Common myeloid progenitor, CD34-positive (primary cell): Measurements from ENCODE around the gene ATP5F1C.

Source experiments
- CTCF ChIA-PET: fragments of 350-600 bp; sonication (Branson Sonifier 250); formaldehyde crosslinking; loops from one replicate; lab custom pipeline; 2021; ENCODE audit warnings: antibody characterized with exemption; lab: Charles Lee
- POLR2A ChIA-PET: fragments of 350-600 bp; sonication (Branson Sonifier 250); formaldehyde crosslinking; loops from one replicate; lab custom pipeline; 2021; ENCODE audit warnings: antibody characterized with exemption; lab: Charles Lee
- DNase-seq, 3 donors: peaks; one replicate each; pipeline versions ENCODE4 v3.0.0 to v3.0.0-alpha.2; 2013
- H3K27ac ChIP-seq, 2 experiments: 1 replicate in 1 of 2; 2 replicates in 1 of 2; pipeline ENCODE4 v1.7.0; 2013; ENCODE audit warnings: inconsistent platforms in 2 of 2, low read length in 2 of 2, mild to moderate bottlenecking in 2 of 2, low read depth in 1 of 2, moderate library complexity in 1 of 2; ENCODE audit not compliant: severe bottlenecking in 2 of 2, insufficient read depth in 1 of 2, poor library complexity in 1 of 2
- H3K27me3 ChIP-seq, 5 experiments: replicated peaks in 2 of 5; 1 replicate in 3 of 5; 2 replicates in 2 of 5; pipeline versions ENCODE4 v1.6.1 to v1.7.0; 2013; ENCODE audit warnings: low read length in 4 of 5, mild to moderate bottlenecking in 2 of 5, moderate library complexity in 2 of 5, inconsistent platforms in 1 of 5; ENCODE audit not compliant: insufficient read depth in 5 of 5, control insufficient read depth in 4 of 5
- H3K36me3 ChIP-seq, 4 experiments: 1 replicate in 2 of 4; 2 replicates in 2 of 4; pipeline versions ENCODE4 v1.6.1 to v1.7.0; 2013; ENCODE audit warnings: low read length in 3 of 4, control low read depth in 1 of 4, mild to moderate bottlenecking in 1 of 4; ENCODE audit not compliant: control insufficient read depth in 4 of 4, insufficient read depth in 4 of 4
- H3K4me1 ChIP-seq, 4 experiments: 1 replicate in 3 of 4; 2 replicates in 1 of 4; pipeline versions ENCODE4 v1.6.1 to v1.7.1; 2013; ENCODE audit warnings: low read length in 3 of 4, mild to moderate bottlenecking in 3 of 4, control low read depth in 1 of 4, inconsistent platforms in 1 of 4, moderate library complexity in 1 of 4; ENCODE audit not compliant: control insufficient read depth in 4 of 4, insufficient read depth in 4 of 4; ENCODE audit errors: control extremely low read depth in 1 of 4
- H3K4me3 ChIP-seq, 7 experiments: 1 replicate in 4 of 7; 2 replicates in 3 of 7; pipeline versions ENCODE4 v1.5.1 to v1.7.0; 2013; ENCODE audit warnings: mild to moderate bottlenecking in 7 of 7, low read length in 6 of 7, moderate library complexity in 6 of 7, inconsistent platforms in 2 of 7, low read depth in 2 of 7, control low read depth in 1 of 7; ENCODE audit not compliant: insufficient read depth in 4 of 7, control insufficient read depth in 1 of 7; ENCODE audit errors: extremely low read depth in 1 of 7
- H3K9me3 ChIP-seq, 5 experiments: 1 replicate in 4 of 5; 2 replicates in 1 of 5; pipeline versions ENCODE4 v1.6.1 to v1.7.1; 2013; ENCODE audit warnings: low read length in 4 of 5, mild to moderate bottlenecking in 2 of 5, inconsistent platforms in 1 of 5, low read depth in 1 of 5, moderate library complexity in 1 of 5; ENCODE audit not compliant: control insufficient read depth in 4 of 5, insufficient read depth in 2 of 5; ENCODE audit errors: control extremely low read depth in 1 of 5
- whole genome bisulfite sequencing: methylation state at CpG from one replicate; pipeline ENCODE4 v1.1.5; 2013; ENCODE audit not compliant: insufficient coverage; 5-methylcytosine and 5-hydroxymethylcytosine counted together

Gene ATP5F1C

DNA sequence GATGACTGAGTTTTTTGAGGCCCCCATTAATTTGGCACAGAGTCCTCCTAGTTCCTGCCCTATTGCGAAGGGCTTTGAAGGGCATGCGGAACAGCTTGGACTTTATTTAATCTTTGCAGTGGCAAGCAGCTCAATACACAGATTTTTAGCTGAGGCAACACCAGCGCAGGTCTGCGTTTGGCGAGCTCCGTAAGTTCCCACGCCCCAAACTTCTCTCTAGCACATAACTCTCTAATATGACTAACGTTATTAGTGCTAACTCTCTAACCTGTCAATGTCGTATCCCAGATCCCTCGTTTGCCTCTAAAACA is 30.0 kb downstream of the ATP5F1C start:
- 4% methylated on average over 3 of the region's 10 CpGs for WGBS
- H3K27ac ChIP-seq, result peak overlapping the region in 1 of 2 experiments; percentile 28
- peaks cover 0 to 6% (median 5%) of the 10 kb centered on the region in 4 experiments for H3K36me3 ChIP-seq
- H3K4me1 ChIP-seq, result peaks cover 5 to 26% (median 15%) of the 10 kb centered on the region in 4 experiments
- no peaks in the 10 kb centered on the region for H3K27me3 ChIP-seq
- POLR2A ChIA-PET, result interaction anchor here (1.6 kb wide), 1 partner anchor 30 kb away, joined by 17 read pairs; the partner anchor contains the start of genes ATP5F1C and KIN
- no peaks in the 10 kb centered on the region for H3K9me3 ChIP-seq
- CTCF ChIA-PET, result interaction anchor here (0.6 to 4.0 kb wide), 5 partner anchors 17 to 62 kb away, joined by 3 to 24 read pairs (median 4); partner anchors contain the start of genes ATP5F1C and KIN
- peak overlapping the region; percentile 91 to 100 (median 96) for H3K4me3 ChIP-seq
- DNase-seq, result no peak

GRCh38 chr10:7818295-7819120 is 30.5 kb downstream of the ATP5F1C start, which contains the start of gene TAF3:
TAF3 (plus strand) TSS chr10:7818505; CDS start chr10:7818710, 205 bp downstream.
- ChIA-PET POLR2A (interaction anchor here (1.6 kb wide), 1 partner anchor 30 kb away, joined by 17 read pairs; the partner anchor contains the start of genes ATP5F1C and KIN), CTCF (interaction anchor here (1.0 to 4.0 kb wide), 6 partner anchors 10 to 293 kb away, joined by 3 to 24 read pairs (median 6); partner anchors contain the start of genes ATP5F1C and KIN)
- peaks cover 0 to 6% (median 5%) of the 10 kb centered on the region in 4 experiments for H3K36me3 ChIP-seq
- no peaks in the 10 kb centered on the region for H3K27me3 ChIP-seq
- peak within 1 kb of the TSS; percentile 91 to 100 (median 96) for H3K4me3 ChIP-seq
- peaks cover 5 to 26% (median 15%) of the 10 kb centered on the region in 4 experiments for H3K4me1 ChIP-seq
- 0% methylated on average over 73 of the region's 77 CpGs for WGBS
- peak; percentile 85 to 94 (median 94) for DNase-seq
- no peaks in the 10 kb centered on the region for H3K9me3 ChIP-seq
- H3K27ac ChIP-seq, result peak within 1 kb of the TSS in 1 of 2 experiments; percentile 74

DNA sequence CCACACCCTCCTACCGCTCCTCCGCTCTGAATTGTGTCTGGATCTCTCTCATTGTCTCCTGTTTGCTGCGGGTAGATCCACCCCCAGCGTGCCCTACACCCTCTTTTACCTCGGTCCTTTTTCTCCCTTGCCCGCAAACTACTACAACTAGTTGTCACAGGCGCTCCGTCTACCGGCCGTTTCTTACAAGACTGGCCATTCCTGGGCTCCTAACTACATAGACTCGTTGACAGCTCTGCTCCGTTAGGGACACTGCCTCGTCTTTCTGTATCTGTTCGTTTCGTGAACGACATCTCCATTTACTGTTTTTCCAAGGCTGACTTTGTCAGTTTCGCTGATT is 31.1 kb downstream of the ATP5F1C start:
- H3K36me3 ChIP-seq, result peaks cover 0 to 6% (median 5%) of the 10 kb centered on the region in 4 experiments
- POLR2A ChIA-PET, result interaction anchor here (1.6 kb wide), 1 partner anchor 31 kb away, joined by 17 read pairs; the partner anchor contains the start of genes ATP5F1C and KIN
- DNase-seq, result peak; percentile 49 to 59 (median 52)
- peak overlapping the region; percentile 91 to 100 (median 96) for H3K4me3 ChIP-seq
- H3K9me3 ChIP-seq, result no peaks in the 10 kb centered on the region
- H3K27me3 ChIP-seq, result no peaks in the 10 kb centered on the region
- H3K27ac ChIP-seq, result peak overlapping the region in 1 of 2 experiments; percentile 74
- CTCF ChIA-PET, result interaction anchor here (1.0 to 4.0 kb wide), 5 partner anchors 10 to 294 kb away, joined by 3 to 24 read pairs (median 7); partner anchors contain the start of genes ATP5F1C and KIN
- 1% methylated on average over 17 of the region's 17 CpGs for WGBS
- H3K4me1 ChIP-seq, result peaks cover 5 to 23% (median 15%) of the 10 kb centered on the region in 4 experiments

- no peak overlapping the region for H3K27ac ChIP-seq
- peaks cover 3 to 11% (median 7%) of the 10 kb centered on the region in 4 experiments for H3K4me1 ChIP-seq
- ChIA-PET POLR2A (no interaction called here), CTCF (interaction anchor here (0.7 to 1.6 kb wide), 3 partner anchors 11 to 15 kb away, joined by 4 to 5 read pairs (median 4); no protein-coding TSS in a partner anchor)
- H3K4me3 ChIP-seq, result no peak overlapping the region
- no peaks in the 10 kb centered on the region for H3K9me3 ChIP-seq
- H3K36me3 ChIP-seq, result peaks cover 11 to 29% (median 20%) of the 10 kb centered on the region in 4 experiments
- no peak for DNase-seq
- H3K27me3 ChIP-seq, result no peaks in the 10 kb centered on the region
- WGBS, result no CpG with 5 or more reads among the region's 3 CpGs
These were observed 36.3 kb downstream of the ATP5F1C start for GRCh38 chr10:7824251-7824650.

DNA sequence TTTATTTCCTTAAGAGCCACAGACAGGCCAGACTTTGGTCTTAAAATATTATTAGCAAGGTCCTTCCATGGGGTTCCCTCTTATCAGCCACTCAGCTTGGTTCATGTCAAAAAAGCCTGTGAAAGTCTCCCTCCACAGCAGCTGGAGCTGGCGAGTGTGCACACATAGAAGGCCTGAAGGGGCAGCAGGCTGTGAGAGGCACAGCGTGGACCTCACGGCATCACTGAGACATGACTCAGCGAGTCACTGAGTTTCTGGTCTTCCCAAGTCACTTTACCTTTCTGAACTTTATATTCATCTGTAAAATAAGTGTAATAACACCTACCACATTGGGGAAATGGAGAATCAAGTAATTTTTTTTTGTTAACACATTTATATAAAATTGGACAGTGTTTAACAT is 39.0 kb downstream of the ATP5F1C start:
- Histone ChIP-seq H3K4me1 (no peaks in the 10 kb centered on the region), H3K27me3 (no peaks in the 10 kb centered on the region), H3K36me3 (peaks cover 5 to 27% (median 16%) of the 10 kb centered on the region in 4 experiments), H3K9me3 (no peaks in the 10 kb centered on the region), H3K4me3 (no peak overlapping the region), H3K27ac (no peak overlapping the region)
- ChIA-PET CTCF (no interaction called here), POLR2A (no interaction called here)
- DNase-seq, result peak in 2 of 3 donors; percentile 17 to 42
- 100% methylated on average over 1 of the region's 4 CpGs for WGBS

DNA sequence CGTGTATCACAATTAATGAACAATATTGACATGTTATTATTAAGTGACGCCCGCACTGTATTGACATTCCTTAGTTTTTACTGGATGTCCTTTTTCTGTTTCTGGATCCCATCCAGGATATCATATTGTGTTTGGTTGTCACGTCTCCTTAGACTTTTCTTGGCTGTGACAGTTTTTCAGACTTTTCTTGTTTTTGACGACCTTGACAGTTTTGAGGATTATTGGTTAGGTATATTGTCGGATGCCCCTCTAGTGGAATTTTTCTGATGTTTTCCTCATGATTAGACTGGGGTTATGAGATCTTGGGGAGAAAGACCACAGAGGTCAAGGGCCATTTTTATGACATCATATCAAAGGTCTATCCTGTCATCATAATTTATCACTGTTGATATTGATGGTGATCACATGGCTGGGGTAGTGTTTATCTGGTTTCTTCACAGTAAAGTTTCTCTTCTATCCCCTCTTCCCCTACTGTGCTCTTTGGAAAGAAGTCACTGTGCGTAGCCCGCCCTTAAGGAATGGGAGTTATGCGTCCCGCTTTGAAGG is 41.4 kb downstream of the ATP5F1C start:
- no peak overlapping the region for H3K4me3 ChIP-seq
- CTCF ChIA-PET, result no interaction called here
- no peaks in the 10 kb centered on the region for H3K27me3 ChIP-seq
- H3K36me3 ChIP-seq, result peaks cover 6 to 28% (median 16%) of the 10 kb centered on the region in 4 experiments
- no peak overlapping the region for H3K27ac ChIP-seq
- H3K9me3 ChIP-seq, result no peaks in the 10 kb centered on the region
- DNase-seq, result no peak
- 100% methylated on average over 2 of the region's 10 CpGs for WGBS
- POLR2A ChIA-PET, result no interaction called here
- H3K4me1 ChIP-seq, result no peaks in the 10 kb centered on the region
